Endodermal cell (in vitro differentiated cells): ENCODE results near the gene RNF220. TPM values are rescaled to one million over a fixed set of nuclear protein-coding genes. Genes with fewer than 3 reads are reported as not detected.
A peak's percentile ranks its signal among the peaks of the same experiment; 100 is the strongest.

Experiments used
- DNase-seq: peaks from one replicate; pipeline ENCODE4 v3.0.0-alpha.2; 2017
- H3K27ac ChIP-seq: 2 replicates; pipeline ENCODE4 v1.5.1; 2013; ENCODE audit warnings: mild to moderate bottlenecking, low read depth, low read length, moderate library complexity
- H3K27me3 ChIP-seq: 2 replicates; pipeline ENCODE4 v1.6.1; 2013; ENCODE audit warnings: mild to moderate bottlenecking, low read length, moderate library complexity; ENCODE audit not compliant: insufficient read depth, control insufficient read depth, poor library complexity, severe bottlenecking
- H3K36me3 ChIP-seq: 2 replicates; pipeline ENCODE4 v1.7.0; 2013; ENCODE audit warnings: mild to moderate bottlenecking, low read length, moderate library complexity; ENCODE audit not compliant: control insufficient read depth, insufficient read depth
- H3K4me1 ChIP-seq: one replicate; pipeline ENCODE4 v1.7.0; 2013; ENCODE audit warnings: low read length; ENCODE audit not compliant: control insufficient read depth, insufficient read depth
- H3K4me3 ChIP-seq: 2 replicates; pipeline ENCODE4 v1.5.1; 2013; ENCODE audit warnings: mild to moderate bottlenecking, low read length, moderate library complexity
- H3K9ac ChIP-seq: 2 replicates; pipeline ENCODE4 v1.6.1; 2013; ENCODE audit warnings: mild to moderate bottlenecking, low read length, moderate library complexity; ENCODE audit not compliant: poor library complexity, severe bottlenecking; ENCODE audit errors: extremely low read depth
- H3K9me3 ChIP-seq: 2 replicates; pipeline ENCODE4 v1.6.1; 2013; ENCODE audit warnings: mild to moderate bottlenecking, low read length, moderate library complexity; ENCODE audit not compliant: control insufficient read depth
- H3K27ac Mint-ChIP-seq: 2 replicates; pipeline ENCODE4 v1.8.0; 2020; ENCODE audit warnings: mixed read lengths
- H3K27me3 Mint-ChIP-seq: 2 replicates; pipeline ENCODE4 v1.8.0; 2021; ENCODE audit warnings: mild to moderate bottlenecking, mixed read lengths; ENCODE audit not compliant: insufficient read depth
- H3K36me3 Mint-ChIP-seq: 2 replicates; pipeline ENCODE4 v1.8.0; 2020; ENCODE audit warnings: low read depth, mixed read lengths
- H3K4me1 Mint-ChIP-seq: 2 replicates; pipeline ENCODE4 v1.8.0; 2020; ENCODE audit warnings: mixed read lengths
- H3K4me3 Mint-ChIP-seq: 2 replicates; pipeline ENCODE4 v1.8.0; 2020; ENCODE audit warnings: mild to moderate bottlenecking, moderate library complexity, mixed read lengths
- H3K9me3 Mint-ChIP-seq: 2 replicates; pipeline ENCODE4 v1.8.0; 2020; ENCODE audit warnings: mild to moderate bottlenecking, mixed read lengths
- CTCF ChIP-seq: fragments of 200-600 bp; sonication (generic); conservative IDR thresholded peaks from 2 replicates; pipeline ENCODE4 v1.5.0; 2021; ENCODE audit warnings: antibody characterized with exemption, mild to moderate bottlenecking
- WGBS, 2 experiments: methylation state at CpG; one replicate each; pipeline versions ENCODE4 v1.1.5 to v1.1.7; 2013; ENCODE audit warnings: missing lambda C conversion rate in 2 of 2, mixed read lengths in 1 of 2; ENCODE audit not compliant: insufficient coverage in 1 of 2, insufficient read length in 1 of 2; 5-methylcytosine and 5-hydroxymethylcytosine counted together
- total RNA-seq, 2 donors: library from RNA; stranded (reverse); fragmentation: NEBNext Ultra II Directional in 1 of 2; extraction: Animal tissue kit (Norgen Biotek cat#: 25700) in 1 of 2; gene quantifications; 2 replicates in 1 of 2; 3 replicates in 1 of 2; pipeline ENCODE4 v1.2.1, GENCODE V29; 2021

Gene RNF220
- total RNA-seq, 2 donors from 2014 or later: 94.6 to 95.5 TPM

GRCh38 chr1:44613941-44614340 lies 208.9 kb downstream of the RNF220 start:
- H3K9ac ChIP-seq: no peak overlapping the region
- no peaks in the 10 kb centered on the region for H3K4me1 ChIP-seq
- H3K27ac Mint-ChIP-seq: no peak overlapping the region
- H3K36me3 ChIP-seq: no peaks in the 10 kb centered on the region
- peaks cover 22% of the 10 kb centered on the region for H3K4me1 Mint-ChIP-seq
- H3K9me3 Mint-ChIP-seq: no peaks in the 10 kb centered on the region
- no peak overlapping the region for H3K4me3 ChIP-seq
- H3K4me3 Mint-ChIP-seq: no peak overlapping the region
- 84 to 88% methylated on average over 2 to 6 of the region's 6 CpGs for WGBS, 2 experiments
- peak; percentile 64 for DNase-seq
- no peaks in the 10 kb centered on the region for H3K36me3 Mint-ChIP-seq
- H3K9me3 ChIP-seq: no peaks in the 10 kb centered on the region
- peaks cover 36% of the 10 kb centered on the region for H3K27me3 ChIP-seq
- no peak overlapping the region for H3K27ac ChIP-seq
- peaks cover 47% of the 10 kb centered on the region for H3K27me3 Mint-ChIP-seq
- TF ChIP-seq CTCF: peak; percentile 29

- H3K4me3 Mint-ChIP-seq: peak overlapping the region; percentile 48
- H3K9me3 Mint-ChIP-seq: no peaks in the 10 kb centered on the region
- peaks cover 46% of the 10 kb centered on the region for H3K27me3 Mint-ChIP-seq
- no peak overlapping the region for H3K27ac Mint-ChIP-seq
- peaks cover 36% of the 10 kb centered on the region for H3K27me3 ChIP-seq
- H3K4me1 Mint-ChIP-seq: peaks cover 22% of the 10 kb centered on the region
- no peak for TF ChIP-seq CTCF
- no peaks in the 10 kb centered on the region for H3K36me3 Mint-ChIP-seq
- H3K4me3 ChIP-seq: peak overlapping the region; percentile 49
- no peaks in the 10 kb centered on the region for H3K9me3 ChIP-seq
- no peak overlapping the region for H3K9ac ChIP-seq
- no peaks in the 10 kb centered on the region for H3K4me1 ChIP-seq
- H3K36me3 ChIP-seq: no peaks in the 10 kb centered on the region
- H3K27ac ChIP-seq: no peak overlapping the region
- no peak for DNase-seq
- 57% methylated on average over 3 of the region's 4 CpGs; no CpG with 5 or more reads in 1 of the 2 experiments for WGBS, 2 experiments
Observed at GRCh38 chr1:44616284-44616990, 211.4 kb downstream of the RNF220 start.

DNA sequence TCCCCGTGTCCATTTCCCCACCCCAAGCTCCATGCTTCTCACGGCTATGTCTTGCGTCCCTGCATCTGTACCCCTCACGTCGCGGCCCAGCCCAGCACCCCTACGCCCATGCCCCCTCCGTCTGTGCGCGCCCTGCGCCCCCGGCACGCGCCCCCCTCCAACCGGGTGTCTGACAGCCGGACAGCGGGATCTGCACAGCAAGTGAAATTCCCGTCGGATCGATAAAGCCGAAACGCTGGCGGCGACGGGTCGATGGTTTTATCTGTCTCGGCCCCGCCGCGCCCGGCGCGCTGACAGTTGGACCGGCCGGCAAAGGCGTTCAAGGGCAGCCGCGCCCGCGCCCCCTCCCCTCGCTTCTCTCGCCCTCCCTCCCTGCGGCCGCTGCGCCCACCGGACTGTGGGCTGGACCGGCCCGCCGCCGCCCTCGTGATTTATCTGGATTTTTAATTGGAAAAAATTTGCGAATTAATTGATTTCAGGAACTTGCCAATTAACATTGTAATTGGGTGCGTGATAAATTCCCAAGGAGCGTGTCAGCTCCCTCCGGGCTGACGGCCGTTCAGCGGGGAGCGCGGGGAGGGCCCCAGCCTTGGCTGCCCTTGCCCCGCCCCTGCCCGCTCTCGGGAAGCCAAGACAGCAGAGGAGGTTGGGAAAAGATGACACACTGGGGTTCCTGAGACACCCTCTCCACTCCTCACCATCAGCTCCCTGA lies 212.1 kb downstream of the RNF220 start:
- H3K27ac ChIP-seq: no peak overlapping the region
- H3K4me3 ChIP-seq: peak overlapping the region; percentile 49
- H3K36me3 Mint-ChIP-seq: no peaks in the 10 kb centered on the region
- peak; percentile 69 for DNase-seq
- peaks cover 36% of the 10 kb centered on the region for H3K27me3 ChIP-seq
- H3K9ac ChIP-seq: no peak overlapping the region
- 10 to 11% methylated on average over 15 to 63 of the region's 63 CpGs for WGBS, 2 experiments
- H3K4me1 Mint-ChIP-seq: peaks cover 22% of the 10 kb centered on the region
- TF ChIP-seq CTCF: no peak
- H3K9me3 Mint-ChIP-seq: no peaks in the 10 kb centered on the region
- no peaks in the 10 kb centered on the region for H3K9me3 ChIP-seq
- no peaks in the 10 kb centered on the region for H3K36me3 ChIP-seq
- H3K4me1 ChIP-seq: no peaks in the 10 kb centered on the region
- H3K27ac Mint-ChIP-seq: no peak overlapping the region
- H3K27me3 Mint-ChIP-seq: peaks cover 47% of the 10 kb centered on the region
- peak overlapping the region; percentile 48 for H3K4me3 Mint-ChIP-seq
